RPMI7951 (cell line): ENCODE results near the gene GCA. TPM values are rescaled to one million over a fixed set of nuclear protein-coding genes. Genes with fewer than 3 reads are reported as not detected.

Experiments used
- total RNA-seq: library from RNA; depleted of rRNA; stranded (reverse); fragments of >200 nt; shearing (Covaris generic); gene quantifications from 2 replicates; pipeline ENCODE4 v1.2.3, GENCODE V29; 2014; rRNA removed

The GCA gene
- total RNA-seq, 1 experiment from 2014 or later, result 21.5 TPM

Other genes starting within 250 kb of the GCA start
- gene GCG, start 191.9 kb upstream of the GCA start, total RNA-seq, result 0.24 and 0.39 TPM in 2 replicates
- 142 and 170 TPM in 2 replicates for gene FAP, start 100.7 kb upstream of the GCA start, total RNA-seq
- 13.0 and 13.1 TPM in 2 replicates for gene IFIH1, start 25.4 kb upstream of the GCA start, total RNA-seq